ENCODE data around the gene ZNF579.
"Not testable (repeated sequence)": the region's sequence is repeated elsewhere in the genome, so short reads cannot be mapped to it uniquely, and the experiment has no call there.

The ZNF579 gene

DNA sequence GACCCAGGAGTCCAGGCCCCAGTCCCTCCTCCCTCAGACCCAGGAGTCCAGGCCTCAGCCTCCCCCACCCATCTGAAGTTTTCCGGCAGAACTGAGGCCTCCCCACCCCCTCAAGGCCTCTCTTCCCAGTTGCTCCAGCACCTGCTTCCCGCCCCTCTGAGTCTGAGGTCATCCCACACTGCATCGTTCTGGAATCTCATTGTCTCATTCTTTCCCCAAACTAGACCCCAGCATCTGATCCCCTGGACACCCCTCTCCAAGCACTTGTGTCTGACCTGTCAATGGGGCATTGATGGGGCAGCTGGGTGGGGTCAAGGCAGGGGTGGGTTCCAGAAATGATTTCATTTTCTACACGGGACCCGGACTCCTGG is 42.9 kb downstream of the ZNF579 start:
- no peak for DNase-seq

DNA sequence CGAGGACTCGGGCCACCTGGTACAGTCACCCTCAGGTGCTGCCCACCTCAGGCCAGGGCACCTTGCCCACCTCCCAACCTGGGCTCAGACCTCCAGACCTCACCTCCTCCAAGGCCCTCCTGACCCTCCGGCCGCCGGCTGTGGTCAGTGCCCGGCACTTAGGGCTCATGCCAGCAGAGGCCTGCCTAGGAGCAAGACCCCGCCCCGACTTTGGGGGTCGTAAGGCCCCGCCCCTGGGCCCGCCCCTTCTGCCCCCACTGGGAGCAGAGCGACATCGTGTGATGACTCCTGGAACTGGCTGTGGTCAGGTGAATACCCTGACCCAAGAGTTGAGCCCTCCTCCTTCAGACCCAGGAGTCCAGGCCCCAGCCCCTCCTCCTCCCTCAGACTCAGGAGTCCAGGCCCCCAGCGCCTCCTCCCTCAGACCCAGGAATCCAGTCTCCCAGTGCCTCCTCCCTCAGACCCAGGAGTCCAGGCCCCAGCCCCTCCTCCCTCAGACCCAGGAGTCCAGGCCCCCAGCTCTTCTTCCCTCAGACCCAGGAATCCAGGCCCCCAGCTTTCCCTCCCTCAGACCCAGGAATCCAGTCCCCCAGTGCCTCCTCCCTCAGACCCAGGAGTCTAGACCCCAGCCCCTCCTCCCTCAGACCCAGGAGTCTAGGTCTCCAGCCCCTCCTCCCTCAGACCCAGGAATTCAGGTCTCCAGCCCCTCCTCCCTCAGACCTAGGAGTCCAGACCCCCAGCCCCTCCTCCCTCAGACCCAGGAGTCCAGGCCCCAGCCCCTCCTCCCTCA is 43.5 kb downstream of the ZNF579 start, which contains the start of gene SBK2:
Gene SBK2, minus strand, starts transcription at position 183 of the 790 bp plus-strand sequence. CDS start 839 bp downstream, outside the sequence.
- DNase-seq, result peak in 1 of 2 experiments; percentile 33

GRCh38 chr19:55536366-55536765 is 44.3 kb downstream of the ZNF579 start:
- DNase-seq, result no peak

DNA sequence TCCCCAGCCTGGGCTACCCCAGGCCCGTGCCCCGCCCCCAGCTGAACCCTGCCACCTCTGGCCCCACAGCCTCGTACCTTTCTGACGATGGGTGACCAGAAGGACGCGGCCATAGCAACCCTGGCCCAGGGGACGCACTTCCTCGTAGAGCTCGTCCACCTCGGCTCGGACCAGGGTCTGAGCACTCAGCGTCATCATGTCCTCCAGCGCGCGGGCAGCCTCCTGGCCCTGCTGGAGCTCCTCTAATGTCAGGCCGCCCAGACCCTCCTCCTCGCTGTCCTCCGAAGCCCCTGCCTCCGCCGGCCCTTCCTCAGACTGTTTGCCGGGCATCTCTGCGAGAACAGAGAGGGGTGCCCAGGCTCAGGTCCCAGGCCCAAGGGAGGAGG is 44.7 kb downstream of the ZNF579 start:
- DNase-seq, result no peak

- no peak for DNase-seq
These were observed 45.3 kb downstream of the ZNF579 start for GRCh38 chr19:55535173-55535964.

DNA sequence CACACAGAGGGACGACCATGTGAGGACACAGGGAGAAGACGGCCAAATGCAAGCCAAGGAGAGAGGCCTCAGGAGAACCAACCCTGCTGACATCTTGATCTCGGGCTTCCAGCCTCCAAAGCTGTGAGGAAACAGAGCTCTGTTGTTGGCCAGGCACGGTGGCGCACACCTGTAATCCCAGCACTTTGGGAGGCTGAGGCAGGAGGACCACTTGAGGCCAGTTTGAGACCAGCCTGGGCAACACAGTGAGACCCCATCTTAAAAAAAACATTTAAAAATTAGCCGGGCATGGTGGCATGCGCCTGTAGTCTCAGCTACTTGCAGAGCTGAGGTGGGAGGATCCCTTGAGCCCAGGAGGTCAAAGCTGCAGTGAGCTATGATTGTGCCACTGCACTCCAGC is 46.4 kb downstream of the ZNF579 start:
- DNase-seq, result not testable (repeated sequence)

DNA sequence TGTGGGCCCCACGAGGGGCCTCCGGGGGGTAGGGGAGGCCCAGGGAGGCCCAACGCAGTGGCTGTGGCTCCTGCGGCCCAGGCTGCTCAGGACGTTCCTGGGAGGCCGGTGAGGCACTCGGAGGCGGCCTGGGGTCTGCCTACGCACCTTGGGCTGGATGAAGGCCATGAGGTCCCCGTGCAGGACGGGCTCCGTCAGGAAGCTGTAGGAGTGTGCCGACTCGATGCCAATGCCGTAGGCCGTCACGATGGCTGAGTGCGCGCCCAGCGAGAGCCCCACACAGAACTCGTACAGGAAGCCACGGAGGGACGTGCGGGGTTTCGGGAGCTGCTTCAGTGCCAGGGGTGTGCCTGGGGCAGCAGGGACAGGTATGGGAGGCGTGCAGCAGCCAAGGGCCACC is 49.7 kb downstream of the ZNF579 start:
- DNase-seq, result no peak

GRCh38 chr19:55529636-55530234 is 50.9 kb downstream of the ZNF579 start:
- DNase-seq, result no peak

DNA sequence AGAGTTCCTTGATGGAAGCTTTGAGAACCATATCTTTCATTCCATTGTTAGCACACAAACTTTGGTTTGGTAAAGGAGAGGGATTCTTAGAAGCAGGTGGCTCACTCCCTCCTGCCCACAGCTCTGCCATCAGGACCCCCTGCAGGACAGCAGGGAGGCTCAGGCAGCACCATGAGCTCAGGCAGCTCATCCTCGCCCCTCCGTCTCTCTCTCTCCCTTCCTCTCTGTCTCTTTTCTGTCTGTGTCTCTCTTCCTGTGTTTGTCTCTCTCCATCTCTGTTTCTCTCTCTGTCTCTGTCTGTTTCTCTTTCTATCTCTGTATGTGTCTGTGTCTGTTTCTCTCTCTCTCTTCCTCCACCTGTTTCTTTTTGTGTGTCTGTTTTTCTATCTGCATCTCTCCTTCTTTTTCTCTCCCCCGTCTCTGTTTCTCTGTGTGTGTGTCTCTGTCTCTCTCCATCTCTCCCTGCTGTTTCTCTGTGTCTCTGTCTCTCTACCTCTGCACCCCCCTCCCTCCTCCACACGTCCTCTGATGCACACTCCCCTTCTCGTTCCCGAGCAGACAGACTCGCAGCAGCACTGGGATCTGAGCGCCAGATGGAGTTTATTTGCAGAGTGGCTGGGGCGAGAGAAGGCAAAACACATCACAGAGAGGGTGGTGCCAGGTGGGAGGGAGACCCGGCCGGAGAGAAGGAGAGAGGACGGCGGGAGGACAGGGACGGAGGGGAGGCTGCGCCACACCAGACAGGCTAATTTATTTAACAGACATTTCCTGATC is 52.4 kb downstream of the ZNF579 start:
- peak; percentile 95 to 96 for DNase-seq

DNA sequence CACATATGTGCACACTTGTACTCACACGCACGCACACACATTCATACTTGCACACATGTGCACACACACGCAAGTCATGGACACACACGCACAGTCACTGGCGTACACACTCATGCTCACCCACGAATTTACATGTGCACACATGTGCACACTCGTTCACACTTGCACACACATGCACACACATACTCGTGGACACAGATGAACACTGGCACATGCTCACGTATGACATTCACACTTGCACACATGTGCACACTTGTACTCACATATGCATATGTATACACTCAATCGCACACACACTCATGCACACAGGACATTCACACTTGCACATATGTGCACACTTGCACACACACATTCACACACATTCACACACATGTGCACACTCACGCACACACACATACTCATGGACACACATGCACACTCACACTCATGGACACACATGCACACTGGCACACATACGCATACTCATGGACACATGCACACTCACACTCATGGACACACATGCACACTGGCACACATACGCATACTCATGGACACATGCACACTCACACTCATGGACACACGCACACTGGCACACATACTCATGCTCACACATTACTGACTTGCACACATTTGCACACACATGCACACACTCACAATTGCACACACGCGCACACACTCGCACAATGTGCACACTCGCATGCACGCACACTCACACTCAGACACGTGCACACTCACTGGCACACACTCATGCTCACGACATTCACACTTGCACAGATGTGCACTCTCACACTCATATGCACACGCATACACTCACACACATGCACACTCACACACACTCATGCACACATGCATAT is 53.2 kb downstream of the ZNF579 start:
- DNase-seq, result no peak
